Stimulated activated CD8-positive, alpha-beta memory T cell treated with anti-CD3 and anti-CD28 coated beads, Interleukin-12 subunit alpha, Interleukin-12 subunit beta, amount 100 ng/mL, for 1 hour (primary cell): ENCODE data around the gene MRC1.

Experiments
- DNase-seq: peaks from one replicate; pipeline ENCODE4 v3.0.0-alpha.2; 2020; ENCODE audit warnings: low read depth

Gene MRC1

DNA sequence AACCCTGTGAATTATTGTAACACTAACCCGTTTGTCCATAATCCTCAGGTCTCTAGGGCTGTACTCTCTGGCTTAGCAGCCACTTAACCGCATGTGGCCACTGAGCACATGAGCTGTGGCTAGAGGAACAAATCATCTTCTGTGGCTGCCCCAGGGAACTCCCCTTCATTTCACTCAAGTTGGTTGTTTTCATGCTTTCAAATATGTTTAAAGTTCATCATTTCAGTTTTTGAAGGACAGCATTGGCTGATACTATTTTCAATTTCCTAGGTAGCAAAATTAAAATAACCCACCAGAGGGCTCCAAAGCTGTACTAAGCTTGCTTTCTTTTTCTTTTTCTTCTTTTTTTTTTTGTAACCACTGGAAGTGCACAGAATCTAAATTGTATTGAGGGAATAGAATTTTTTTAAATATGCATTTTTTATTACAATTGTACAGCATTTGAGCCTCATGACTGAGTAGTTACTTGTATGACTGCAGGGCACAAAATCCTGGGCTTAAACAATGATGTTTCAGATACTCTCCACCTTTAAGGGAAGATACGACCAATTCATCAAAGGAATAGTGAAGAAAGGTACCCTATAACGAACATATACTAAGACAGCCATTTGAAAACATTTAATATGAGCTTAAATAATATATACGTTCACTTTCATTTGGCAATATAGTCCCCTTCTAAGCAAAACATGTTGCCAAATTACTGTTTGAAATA is 38.6 kb downstream of the MRC1 start:
- no peak for DNase-seq

DNA sequence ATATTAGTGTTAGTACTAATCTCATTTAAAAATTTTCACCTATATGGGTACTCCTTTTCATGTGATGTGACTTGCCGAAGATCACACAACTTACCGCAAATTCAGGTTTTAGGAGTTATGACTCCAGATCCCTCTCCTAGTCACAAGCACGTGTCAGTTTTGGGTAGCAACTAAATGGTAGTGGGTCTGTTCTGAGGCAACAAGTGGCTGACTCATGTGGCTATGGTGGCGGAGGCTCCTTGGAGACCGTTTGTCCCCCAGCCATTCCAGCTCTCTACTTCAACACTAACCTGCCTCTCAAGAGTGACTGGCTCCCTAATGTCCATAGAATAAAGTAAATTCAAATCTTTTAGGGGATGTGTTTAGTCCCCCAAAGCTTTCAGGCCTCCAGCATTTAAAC is 39.5 kb downstream of the MRC1 start:
- no peak for DNase-seq

DNA sequence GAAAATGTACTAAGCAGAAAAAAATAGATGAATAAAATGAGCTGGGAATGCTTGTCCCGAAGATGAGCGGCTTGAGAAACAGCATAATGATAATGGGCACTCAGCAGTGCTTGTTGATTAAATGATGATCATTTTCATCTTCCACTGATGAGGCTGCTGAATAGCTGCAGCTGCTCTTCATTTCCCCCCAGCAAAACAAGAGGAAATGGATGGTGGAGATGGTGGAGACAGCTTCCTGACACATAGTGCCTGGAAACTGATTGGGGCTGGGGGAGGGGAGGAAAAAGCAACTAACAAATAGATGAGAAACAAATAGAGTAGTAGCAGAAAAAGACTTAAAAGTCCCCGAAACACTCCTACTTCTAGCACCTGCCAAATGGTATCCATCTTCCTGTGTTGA is 41.4 kb downstream of the MRC1 start:
- DNase-seq: no peak

DNA sequence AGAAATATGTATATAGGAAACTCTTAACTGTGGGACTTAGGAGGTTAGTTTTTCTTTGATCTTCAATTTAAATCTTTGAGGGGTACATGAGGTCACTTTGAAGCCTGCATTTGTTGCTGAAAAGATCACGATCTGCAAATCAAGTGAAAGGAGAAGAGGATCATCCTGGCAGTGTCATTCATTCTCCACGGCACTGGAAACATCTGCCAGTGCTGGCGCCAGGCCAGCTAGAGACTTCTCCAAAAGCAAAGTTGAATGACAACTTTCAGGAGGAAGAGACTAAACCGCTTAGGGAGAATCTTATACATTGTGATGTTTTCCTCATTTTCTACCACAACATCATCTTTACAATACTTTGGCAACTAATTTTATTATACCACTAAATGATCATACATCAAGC is 42.5 kb downstream of the MRC1 start:
- DNase-seq: no peak

DNA sequence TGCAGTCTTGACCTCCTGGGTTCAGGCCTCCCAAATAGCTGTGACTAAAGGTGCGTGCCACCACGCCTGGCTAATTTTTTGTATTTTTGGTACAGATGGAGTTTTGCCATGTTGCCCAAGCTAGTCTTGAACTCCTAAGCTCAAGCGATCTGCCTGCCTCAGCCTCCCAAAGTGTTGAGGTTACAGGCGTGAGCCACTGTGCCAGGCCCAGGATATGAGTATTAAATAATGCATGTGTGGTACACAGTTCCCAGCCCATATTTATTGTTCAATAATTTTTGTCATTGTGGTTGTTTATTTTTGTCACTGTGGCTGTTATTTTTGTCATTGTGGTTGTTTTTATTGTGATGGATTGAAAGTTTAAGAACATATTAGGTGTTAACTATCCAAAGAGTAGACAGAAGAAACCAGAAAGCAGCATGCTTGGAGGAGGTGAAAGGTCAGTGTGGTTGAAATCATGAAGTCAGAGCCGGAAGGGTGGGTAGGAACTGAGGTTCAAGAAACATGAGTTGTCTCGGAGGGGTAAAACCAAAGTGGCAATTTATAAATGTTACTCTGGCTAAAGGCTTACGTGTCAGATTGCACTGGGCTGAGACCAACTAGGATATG is 45.0 kb downstream of the MRC1 start:
- no peak for DNase-seq

DNA sequence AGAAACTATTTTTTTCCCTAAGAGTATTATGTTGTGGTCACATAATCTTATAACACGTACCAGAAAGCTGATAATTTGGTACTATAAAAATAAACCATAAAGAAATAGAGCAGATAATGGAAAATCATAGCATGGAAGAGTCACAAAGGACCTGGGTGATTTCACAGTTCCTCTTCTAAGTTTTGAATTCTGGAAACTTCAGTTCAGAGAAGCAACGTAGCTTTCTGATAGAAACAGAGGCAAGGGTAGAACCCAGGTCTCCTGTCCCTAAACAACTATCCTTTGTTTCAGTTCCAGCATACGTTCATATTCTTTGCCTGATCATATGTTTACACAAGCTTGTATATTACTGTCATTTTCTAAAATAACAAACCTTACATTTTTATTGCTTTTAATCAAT is 47.9 kb downstream of the MRC1 start:
- no peak for DNase-seq

DNA sequence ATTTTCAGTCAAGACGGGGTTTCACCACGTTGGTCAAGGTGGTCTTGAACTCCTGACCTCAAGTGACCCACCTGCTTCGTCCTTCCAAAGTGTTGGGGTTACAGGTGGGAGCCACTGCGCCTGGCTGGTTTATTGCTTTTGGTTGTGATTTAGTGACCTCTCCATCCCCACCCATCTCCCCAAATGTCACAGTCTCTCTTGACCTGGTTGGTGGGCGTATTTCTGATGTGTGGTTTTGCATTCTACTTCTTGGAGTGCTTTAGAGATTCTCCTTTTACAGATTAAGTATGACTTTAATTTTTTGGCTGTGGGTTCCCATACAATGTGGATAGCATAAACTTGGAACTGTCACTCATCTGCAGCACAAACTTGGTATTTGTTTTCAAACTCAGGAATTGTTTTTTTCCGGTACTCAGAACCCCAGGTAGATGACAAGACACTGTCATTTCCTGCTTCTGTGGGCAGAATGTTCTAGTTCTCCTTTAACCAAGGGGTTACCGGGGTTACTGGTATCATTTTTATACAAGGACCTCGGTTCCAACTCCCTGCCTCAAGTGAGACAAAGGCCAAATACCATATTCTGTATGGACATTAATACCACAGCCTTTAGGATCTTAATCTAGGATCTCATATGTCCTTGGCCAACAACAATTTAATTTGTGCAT is 50.5 kb downstream of the MRC1 start:
- DNase-seq: no peak

DNA sequence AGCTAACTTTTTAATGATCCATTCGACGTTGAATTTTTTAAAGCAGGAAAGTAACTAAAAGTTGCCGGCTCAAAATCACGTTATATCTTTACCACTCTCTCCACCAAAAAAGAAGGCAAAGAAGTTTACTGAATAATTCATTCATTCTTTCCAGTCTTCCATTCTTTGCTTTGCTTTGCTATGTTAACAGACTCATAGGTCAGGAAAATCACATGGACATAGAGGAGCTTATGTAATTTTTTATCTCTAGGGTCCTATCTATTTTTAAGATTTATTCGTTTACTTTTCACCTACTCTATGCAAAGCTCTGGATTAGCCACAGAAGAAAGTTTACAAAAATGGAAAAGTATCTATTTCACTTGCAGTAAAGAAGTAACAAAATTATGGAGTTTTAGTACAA is 52.6 kb downstream of the MRC1 start:
- no peak for DNase-seq

DNA sequence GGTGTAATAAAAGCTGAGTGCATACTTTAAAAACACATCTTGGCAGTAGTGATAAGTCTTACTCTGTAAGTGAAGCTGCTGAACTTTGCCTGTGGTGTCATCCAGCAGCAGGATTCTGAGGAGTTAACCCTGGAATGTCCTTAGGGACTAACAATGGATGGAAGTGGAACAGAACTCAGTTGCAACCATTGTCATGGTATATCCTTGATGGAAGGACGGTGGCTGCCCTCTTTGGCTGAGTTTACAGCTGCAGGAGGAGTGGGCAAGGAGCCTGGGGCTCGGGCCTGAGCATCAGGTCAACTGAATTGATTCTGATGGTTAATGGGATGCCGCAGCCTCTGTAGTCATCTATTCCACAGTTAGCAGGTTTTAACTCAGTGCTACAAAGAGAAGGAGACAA is 56.2 kb downstream of the MRC1 start:
- no peak for DNase-seq

DNA sequence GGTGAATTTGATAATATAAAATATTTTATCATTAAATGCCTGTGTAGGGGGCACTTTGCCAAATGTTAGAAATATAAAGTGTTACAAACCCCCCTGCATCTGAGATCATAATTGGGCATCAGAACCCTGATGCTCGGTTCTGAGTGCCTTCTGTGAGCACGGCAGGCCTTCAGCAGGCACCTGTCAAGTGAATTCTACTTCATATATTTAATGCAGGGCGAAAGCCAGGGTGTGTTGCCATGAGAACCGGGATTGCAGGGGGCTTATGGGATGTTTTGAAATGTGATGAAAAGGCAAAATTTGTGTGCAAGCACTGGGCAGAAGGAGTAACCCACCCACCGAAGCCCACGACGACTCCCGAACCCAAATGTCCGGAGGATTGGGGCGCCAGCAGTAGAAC is 57.2 kb downstream of the MRC1 start:
- DNase-seq: no peak

DNA sequence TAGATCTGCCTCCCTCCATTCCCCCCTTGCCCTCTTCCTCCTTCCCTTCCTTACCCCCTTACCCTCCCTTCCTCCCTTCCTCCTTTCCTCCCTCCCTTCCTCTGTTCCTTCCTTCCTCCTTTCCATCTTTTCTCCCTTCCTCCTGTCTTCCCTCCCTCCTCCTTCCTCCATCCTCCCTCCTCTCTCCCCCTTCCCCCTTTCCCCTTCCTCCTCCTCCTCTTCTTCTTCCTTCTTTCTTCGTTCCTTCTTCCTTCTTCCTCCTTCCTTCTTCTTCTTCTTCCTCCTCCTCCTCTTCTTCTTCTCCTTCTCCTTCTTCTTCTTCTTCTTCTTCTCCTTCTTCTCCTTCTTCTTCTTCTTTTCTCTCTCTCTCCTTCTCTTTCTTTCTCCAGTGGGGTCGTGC is 57.9 kb downstream of the MRC1 start:
- DNase-seq: no peak

DNA sequence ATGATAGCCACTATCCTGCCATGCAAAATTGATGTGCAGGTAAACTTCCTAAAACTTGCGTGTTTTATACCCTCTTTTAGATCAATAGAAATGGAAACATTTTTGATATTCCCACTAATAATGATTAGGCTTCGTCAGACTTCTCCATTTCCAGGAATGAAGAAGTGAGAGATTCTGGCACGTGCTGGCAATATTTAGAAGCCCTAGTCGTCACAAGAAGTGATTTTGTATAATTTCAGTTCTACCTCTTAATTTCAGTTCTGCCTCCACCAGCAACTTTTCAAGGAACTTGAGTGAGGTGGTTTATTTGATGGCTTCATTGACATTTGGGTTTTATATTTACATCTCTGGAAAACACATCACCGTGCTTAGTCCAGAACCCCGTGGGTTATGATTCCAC is 61.9 kb downstream of the MRC1 start:
- DNase-seq: no peak

DNA sequence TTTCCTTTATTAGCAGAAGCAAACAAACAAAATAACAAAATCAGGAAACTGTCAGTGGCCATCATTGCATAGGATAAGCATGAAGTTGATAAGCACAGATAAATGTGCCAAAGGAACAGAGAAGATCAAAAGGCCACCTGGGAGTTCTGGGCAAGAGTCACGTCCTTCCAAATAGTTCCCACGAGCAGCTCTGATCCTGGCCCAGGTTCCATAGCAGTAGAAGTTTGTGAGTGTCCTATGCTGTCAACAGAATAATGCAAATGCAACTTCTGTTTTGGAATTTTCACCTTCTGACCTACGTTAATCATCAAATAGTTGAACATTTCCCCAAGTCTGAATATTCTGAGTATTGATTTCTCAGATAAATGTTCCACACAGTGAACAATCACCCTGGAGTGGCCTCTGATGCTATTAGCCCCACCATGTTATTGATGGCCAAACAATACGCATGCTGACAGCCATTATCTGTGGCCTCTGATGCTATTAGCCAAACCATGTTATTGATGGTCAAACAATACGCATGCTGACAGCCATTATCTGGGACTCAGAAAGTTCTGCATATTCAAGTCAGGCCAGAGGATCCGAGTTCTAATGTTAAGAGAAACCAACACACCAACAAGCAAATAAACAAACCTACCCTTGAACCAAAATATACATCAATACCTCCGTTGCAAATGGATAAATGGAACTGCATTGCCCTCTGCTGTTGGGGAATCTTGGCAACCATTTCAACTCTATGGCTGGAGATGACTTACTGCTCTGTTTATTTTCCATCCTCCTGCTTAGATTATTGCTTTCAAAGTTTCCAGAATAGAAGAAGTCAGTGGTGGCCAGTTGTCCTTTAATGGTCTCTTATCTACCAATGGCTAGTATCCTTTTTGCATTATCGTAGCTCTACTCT is 63.3 kb downstream of the MRC1 start:
- no peak for DNase-seq

DNA sequence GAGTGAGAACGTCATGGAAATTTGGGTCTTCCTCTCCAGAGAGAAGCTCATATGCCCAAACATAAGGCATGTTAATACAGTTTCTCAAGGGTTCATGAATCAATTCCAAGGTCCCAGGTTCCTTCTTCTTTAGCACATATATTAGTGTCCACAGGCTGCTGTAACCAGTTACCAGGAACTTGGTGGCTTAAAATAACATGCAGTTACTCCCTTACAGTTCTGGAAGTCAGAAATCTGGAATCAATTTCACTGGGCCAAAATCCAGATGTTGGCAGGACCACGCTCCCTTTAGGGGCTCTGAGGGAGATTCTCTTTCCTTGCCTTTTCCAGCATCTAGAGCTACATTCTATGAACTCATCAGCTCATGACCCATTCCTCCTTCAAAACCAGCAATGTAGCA is 64.8 kb downstream of the MRC1 start:
- no peak for DNase-seq

DNA sequence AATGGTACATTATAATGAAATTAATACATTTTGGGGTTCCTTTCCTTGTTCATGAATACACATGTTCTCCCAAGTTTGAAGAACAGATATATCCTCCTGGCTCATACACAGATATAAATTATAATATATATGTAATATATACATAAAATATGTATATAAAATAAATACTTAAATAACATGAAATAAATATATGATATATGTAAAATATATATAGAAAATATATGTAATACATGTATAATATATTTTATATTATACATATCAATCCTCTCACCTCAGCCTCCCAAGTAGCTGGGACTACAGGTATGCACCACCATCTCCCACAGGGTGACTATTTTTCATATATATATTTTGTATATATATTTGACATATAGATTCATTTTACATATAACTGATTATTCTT is 68.0 kb downstream of the MRC1 start:
- no peak for DNase-seq

DNA sequence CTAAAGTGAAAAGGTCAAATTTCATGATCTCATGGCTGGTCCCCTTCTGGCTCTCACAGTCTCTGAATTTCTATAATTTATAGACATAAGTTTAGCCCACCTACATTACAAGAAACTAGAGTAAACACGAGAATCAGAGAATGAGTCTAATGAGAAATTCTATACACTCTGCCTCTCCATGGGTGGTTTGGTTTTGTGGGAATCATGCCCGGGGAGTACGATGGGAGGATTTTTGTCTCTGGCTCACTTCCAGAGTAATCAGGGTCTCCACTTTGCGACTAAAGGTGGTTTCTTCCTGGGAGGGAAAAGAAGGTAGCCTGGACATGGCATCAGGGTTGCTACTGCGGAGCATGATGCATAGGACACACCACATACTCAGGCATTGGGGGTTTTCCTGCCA is 69.7 kb downstream of the MRC1 start:
- no peak for DNase-seq

DNA sequence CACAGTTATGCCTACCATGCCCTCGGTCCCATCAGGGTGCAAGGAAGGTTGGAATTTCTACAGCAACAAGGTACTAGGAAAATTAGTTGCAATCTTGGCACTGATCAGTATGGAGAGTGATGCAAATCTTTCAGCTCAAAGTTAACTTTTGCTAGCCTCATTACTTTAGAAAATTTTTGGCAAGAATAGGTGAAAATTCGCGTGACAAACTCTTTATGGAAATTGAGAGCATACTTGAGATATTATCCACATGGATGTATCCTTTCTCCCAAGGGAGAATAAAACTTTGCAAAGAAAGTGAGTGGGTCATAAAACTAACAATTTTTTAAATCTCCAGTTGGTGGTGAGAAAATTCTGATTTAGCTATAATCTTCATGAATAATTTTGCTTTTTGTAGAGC is 71.5 kb downstream of the MRC1 start:
- no peak for DNase-seq

DNA sequence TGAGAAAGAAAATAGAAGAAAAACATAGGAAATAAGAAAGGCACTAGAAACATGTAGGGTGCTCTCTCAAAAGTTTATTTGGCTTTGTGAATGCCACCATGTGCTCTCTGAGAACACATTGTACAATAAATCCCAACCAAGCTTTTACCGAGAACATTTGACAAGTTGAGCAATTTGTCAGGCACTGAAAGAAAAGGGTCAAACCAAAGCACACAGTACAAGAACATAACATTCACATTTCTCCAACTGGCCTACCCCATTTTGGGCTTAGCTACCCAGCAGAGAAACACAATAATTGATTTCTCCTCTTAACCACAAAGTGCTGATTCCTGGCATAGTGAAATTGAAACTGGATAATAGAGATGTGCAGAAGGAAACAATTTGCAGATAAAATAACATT is 73.4 kb downstream of the MRC1 start:
- no peak for DNase-seq

DNA sequence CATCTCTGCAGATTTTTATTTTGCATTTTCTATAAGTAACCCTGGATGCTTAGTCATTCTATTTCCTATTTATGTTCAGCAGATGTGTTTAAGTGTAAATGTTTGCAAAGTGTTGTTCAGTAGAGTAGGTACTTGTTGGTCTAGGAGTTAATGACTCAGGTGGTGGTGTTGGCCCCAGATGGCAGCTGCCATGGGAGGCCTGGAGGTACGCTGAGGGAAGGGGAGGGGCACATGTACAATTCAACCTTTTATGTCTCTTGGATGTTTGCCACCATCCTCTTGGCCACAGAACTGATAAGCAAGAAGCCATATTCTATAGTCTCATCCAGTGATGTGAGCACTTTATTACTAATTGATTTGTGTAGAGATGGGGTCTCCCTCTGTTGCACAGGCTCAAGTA is 74.5 kb downstream of the MRC1 start:
- no peak for DNase-seq

DNA sequence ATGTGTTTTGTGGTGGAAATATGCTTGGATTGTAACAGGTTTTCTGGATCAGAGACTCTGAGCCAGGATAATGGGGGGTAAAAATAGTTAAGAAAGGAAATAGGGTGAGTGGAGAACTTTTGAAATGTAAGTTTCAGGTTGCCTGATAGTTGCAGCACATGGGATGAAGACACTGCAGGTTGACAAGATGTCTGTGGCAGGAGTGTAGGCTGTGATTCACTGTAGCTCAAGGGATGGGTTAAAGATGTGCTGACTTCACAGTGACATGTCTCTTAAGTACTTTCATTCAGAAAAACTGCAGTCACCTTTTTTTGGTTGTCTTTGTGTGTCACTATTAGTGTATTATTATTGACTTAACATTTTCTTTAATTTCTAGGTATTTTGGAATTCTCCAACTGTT is 79.0 kb downstream of the MRC1 start:
- no peak for DNase-seq

DNA sequence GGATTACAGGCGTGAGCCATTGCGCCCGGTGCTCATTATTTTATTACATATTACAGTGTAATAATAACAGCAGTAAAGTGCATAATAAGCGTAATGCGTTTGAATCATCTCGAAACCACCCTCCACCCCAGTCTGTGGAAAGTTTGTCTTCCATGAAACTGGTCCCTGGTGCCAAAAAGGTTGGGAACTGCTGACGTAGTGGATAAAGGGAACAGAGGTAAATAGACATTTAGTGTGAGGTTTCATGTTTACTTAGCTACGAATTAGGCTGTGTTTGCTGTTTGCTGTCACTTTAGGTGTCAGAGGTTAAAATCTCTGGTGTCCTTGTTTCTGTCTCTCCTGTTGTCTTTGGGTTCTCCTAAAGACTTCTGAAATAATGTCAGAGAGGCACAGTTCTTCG is 82.3 kb downstream of the MRC1 start:
- DNase-seq: no peak

DNA sequence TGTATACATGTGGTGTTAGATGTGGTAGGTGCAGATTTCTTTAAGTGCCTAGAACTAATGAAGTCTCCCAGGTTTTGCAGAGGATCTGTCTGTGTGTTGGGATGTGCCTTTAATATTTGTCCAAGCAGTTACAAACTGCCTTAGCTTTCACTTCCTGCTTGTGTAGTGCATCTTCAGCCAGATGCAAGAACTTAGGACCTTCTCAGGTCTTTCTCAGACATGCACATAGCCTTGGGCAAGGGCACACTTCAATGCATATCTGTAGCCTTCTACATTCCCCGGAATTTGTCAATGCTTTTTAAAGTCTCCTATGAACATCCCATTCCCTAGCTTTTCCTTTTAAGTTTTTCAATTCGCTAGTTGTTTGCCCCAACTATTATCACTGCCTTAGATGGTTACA is 95.4 kb downstream of the MRC1 start:
- DNase-seq: no peak

DNA sequence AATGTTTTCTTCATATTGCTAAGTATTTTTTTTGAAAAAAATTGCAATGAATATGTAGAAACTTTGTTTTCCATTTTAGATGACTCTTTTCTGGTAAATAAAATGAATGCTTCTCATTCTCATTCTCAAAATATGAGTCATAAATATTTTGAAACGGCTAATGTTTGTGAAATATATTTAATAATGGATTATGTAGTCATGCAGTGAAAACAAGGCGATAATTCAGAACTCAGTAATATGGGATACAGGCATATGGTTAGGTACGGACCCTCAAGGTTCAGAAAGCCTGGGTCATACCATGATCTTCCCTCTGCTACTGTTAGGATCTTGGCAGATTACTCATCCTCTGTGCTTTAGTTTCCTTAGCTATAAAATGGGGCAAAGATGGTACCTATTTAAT is 96.3 kb downstream of the MRC1 start:
- DNase-seq: no peak
